ENCODE measurements around the gene PJVK. TPM values are rescaled to one million over a fixed set of nuclear protein-coding genes. Genes with fewer than 3 reads are reported as not detected.
A peak's percentile ranks its signal among the peaks of the same experiment; 100 is the strongest.

PJVK gene
- total and polyA plus RNA-seq, 9 of the 15 experiments (the other 6 are each of a cell fraction or from before 2014, with no cell fraction given) = 0.11 to 1.5 (median 0.73) TPM

GRCh38 chr2:178450774-178451525 is at the start of gene PJVK, which contains the start of gene PRKRA (continued):
- TF ChIP-seq TRIM24 (IDR thresholded peaks at IDR 0.05) (0 out of 4 replicates have a peak, but pooled peaks of 1 of the 2 experiments have one; percentile 6), ZNF699 (CRISPR knock-in tag; IDR thresholded peaks at IDR 0.05; ENCODE audit: insufficient replicate concordance) (no peak), POLR3G (IDR thresholded peaks at IDR 0.05; ENCODE audit: extremely low read depth, insufficient read length, insufficient replicate concordance) (no peak), FOXP1 (CRISPR knock-in tag; IDR thresholded peaks at IDR 0.05) (0 out of 2 replicates have a peak, but pooled peaks have one; percentile 20), POLR2AphosphoS5 (IDR thresholded peaks at IDR 0.05; ENCODE audit: control insufficient read depth, insufficient read depth, low read depth, low read length) (peak; percentile 88), U2AF1 (optimal IDR thresholded peaks at IDR 0.05; ENCODE audit: low read depth, low read length) (peak; percentile 80), ZNF57 (CRISPR knock-in tag; IDR thresholded peaks at IDR 0.05) (no peak), KLF1 (tag; IDR thresholded peaks at IDR 0.05) (peak; percentile 87), MYBL2 (IDR thresholded peaks at IDR 0.05; ENCODE audit: low read depth) (no peak), MYBL2 (CRISPR knock-in tag; IDR thresholded peaks at IDR 0.05; ENCODE audit: borderline replicate concordance) (no peak), RUNX1 (IDR thresholded peaks at IDR 0.05; ENCODE audit: low read depth) (no peak), ELF1 (tag; IDR thresholded peaks at IDR 0.05) (0 out of 2 replicates have a peak, but pooled peaks have one; percentile 62), PHF8 (IDR thresholded peaks at IDR 0.05; ENCODE audit: borderline replicate concordance, low read length) (peak; percentile 98), TFE3 (CRISPR knock-in tag; IDR thresholded peaks at IDR 0.05) (no peak), NBN (IDR thresholded peaks at IDR 0.05; ENCODE audit: low read depth) (peak; percentile 48; the same call in 1 of the 2 replicates), ZKSCAN1 (IDR thresholded peaks at IDR 0.05; ENCODE audit: low read depth, low read length) (no peak; the same call in 1 of the 2 replicates), CREBBP (IDR thresholded peaks at IDR 0.05; ENCODE audit: low read depth, low read length) (no peak)
- TF ChIP-seq, protein P1, sequence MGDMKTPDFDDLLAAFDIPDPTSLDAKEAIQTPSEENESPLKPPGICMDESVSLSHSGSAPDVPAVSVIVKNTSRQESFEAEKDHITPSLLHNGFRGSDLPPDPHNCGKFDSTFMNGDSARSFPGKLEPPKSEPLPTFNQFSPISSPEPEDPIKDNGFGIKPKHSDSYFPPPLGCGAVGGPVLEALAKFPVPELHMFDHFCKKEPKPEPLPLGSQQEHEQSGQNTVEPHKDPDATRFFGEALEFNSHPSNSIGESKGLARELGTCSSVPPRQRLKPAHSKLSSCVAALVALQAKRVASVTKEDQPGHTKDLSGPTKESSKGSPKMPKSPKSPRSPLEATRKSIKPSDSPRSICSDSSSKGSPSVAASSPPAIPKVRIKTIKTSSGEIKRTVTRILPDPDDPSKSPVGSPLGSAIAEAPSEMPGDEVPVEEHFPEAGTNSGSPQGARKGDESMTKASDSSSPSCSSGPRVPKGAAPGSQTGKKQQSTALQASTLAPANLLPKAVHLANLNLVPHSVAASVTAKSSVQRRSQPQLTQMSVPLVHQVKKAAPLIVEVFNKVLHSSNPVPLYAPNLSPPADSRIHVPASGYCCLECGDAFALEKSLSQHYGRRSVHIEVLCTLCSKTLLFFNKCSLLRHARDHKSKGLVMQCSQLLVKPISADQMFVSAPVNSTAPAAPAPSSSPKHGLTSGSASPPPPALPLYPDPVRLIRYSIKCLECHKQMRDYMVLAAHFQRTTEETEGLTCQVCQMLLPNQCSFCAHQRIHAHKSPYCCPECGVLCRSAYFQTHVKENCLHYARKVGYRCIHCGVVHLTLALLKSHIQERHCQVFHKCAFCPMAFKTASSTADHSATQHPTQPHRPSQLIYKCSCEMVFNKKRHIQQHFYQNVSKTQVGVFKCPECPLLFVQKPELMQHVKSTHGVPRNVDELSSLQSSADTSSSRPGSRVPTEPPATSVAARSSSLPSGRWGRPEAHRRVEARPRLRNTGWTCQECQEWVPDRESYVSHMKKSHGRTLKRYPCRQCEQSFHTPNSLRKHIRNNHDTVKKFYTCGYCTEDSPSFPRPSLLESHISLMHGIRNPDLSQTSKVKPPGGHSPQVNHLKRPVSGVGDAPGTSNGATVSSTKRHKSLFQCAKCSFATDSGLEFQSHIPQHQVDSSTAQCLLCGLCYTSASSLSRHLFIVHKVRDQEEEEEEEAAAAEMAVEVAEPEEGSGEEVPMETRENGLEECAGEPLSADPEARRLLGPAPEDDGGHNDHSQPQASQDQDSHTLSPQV (IDR thresholded peaks at IDR 0.05) = peak; percentile 23
- TF ChIP-seq, protein P2, sequence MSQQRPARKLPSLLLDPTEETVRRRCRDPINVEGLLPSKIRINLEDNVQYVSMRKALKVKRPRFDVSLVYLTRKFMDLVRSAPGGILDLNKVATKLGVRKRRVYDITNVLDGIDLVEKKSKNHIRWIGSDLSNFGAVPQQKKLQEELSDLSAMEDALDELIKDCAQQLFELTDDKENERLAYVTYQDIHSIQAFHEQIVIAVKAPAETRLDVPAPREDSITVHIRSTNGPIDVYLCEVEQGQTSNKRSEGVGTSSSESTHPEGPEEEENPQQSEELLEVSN (IDR thresholded peaks at IDR 0.05; ENCODE audit: borderline replicate concordance in 1 of 2, extremely low read depth in 1 of 2, insufficient read depth in 1 of 2, insufficient read length in 1 of 2, low read depth in 1 of 2, low read length in 1 of 2, poor library complexity in 1 of 2, severe bottlenecking in 1 of 2) = peak; percentile 21 to 68
- TF ChIP-seq, protein P3, sequence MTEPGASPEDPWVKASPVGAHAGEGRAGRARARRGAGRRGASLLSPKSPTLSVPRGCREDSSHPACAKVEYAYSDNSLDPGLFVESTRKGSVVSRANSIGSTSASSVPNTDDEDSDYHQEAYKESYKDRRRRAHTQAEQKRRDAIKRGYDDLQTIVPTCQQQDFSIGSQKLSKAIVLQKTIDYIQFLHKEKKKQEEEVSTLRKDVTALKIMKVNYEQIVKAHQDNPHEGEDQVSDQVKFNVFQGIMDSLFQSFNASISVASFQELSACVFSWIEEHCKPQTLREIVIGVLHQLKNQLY (CRISPR knock-in tag; conservative IDR thresholded peaks at IDR 0.05) = no peak

Measured in K562 (cell line).